ENCODE results near the gene GALNT4.

The GALNT4 gene

GRCh38 chr12:89524541-89525304 lies at the start of gene GALNT4:
Gene GALNT4 (minus strand): TSS chr12:89524796. CDS start chr12:89524549, 247 bp downstream.
- no peak for DNase-seq

- no peak for DNase-seq
These were observed 48.6 kb upstream of the GALNT4 start for GRCh38 chr12:89573051-89573810.

GRCh38 chr12:89571491-89572195 lies 47.0 kb upstream of the GALNT4 start:
- DNase-seq = no peak

- DNase-seq = no peak
These were observed 43.9 kb upstream of the GALNT4 start for GRCh38 chr12:89568484-89568883.

- no peak for DNase-seq
These were observed 43.2 kb upstream of the GALNT4 start for GRCh38 chr12:89567691-89568239.

GRCh38 chr12:89566615-89567014 lies 42.0 kb upstream of the GALNT4 start:
- no peak for DNase-seq

GRCh38 chr12:89565002-89565401 lies 40.4 kb upstream of the GALNT4 start:
- no peak for DNase-seq

- DNase-seq = no peak
These were observed 35.2 kb upstream of the GALNT4 start for GRCh38 chr12:89559753-89560152.

- DNase-seq = peak; percentile 9
These were observed 32.4 kb upstream of the GALNT4 start for GRCh38 chr12:89556976-89557375.

GRCh38 chr12:89552376-89552775 lies 27.8 kb upstream of the GALNT4 start:
- no peak for DNase-seq

- no peak for DNase-seq
These were observed 27.2 kb upstream of the GALNT4 start for GRCh38 chr12:89551747-89552146.

- DNase-seq = no peak
These were observed 22.5 kb upstream of the GALNT4 start for GRCh38 chr12:89547101-89547500.

- DNase-seq = no peak
These were observed 21.6 kb upstream of the GALNT4 start for GRCh38 chr12:89546151-89546550.

- peak; percentile 79 for DNase-seq
These were observed 20.1 kb upstream of the GALNT4 start for GRCh38 chr12:89544681-89545184.

- DNase-seq = no peak
These were observed 19.4 kb upstream of the GALNT4 start for GRCh38 chr12:89544022-89544421.

GRCh38 chr12:89542912-89543592 lies 18.5 kb upstream of the GALNT4 start:
- DNase-seq = peak; percentile 94

GRCh38 chr12:89542236-89542635 lies 17.6 kb upstream of the GALNT4 start:
- DNase-seq = no peak

GRCh38 chr12:89540586-89540985 lies 16.0 kb upstream of the GALNT4 start:
- no peak for DNase-seq

GRCh38 chr12:89539426-89540223 lies 15.0 kb upstream of the GALNT4 start:
- DNase-seq = no peak

- no peak for DNase-seq
These were observed 14.3 kb upstream of the GALNT4 start for GRCh38 chr12:89538897-89539296.

GRCh38 chr12:89537389-89537788 lies 12.8 kb upstream of the GALNT4 start:
- DNase-seq = no peak

- peak; percentile 33 for DNase-seq
These were observed 5.1 kb upstream of the GALNT4 start for GRCh38 chr12:89529738-89530137.
